ENCODE measurements around the gene FKBP1A. TPM values are rescaled to one million over a fixed set of nuclear protein-coding genes. Genes with fewer than 3 reads are reported as not detected.
"Not testable (repeated sequence)": the region's sequence is repeated elsewhere in the genome, so short reads cannot be mapped to it uniquely, and the experiment has no call there.

FKBP1A gene
- total RNA-seq, 1 donor from 2014 or later = 164 TPM

DNA sequence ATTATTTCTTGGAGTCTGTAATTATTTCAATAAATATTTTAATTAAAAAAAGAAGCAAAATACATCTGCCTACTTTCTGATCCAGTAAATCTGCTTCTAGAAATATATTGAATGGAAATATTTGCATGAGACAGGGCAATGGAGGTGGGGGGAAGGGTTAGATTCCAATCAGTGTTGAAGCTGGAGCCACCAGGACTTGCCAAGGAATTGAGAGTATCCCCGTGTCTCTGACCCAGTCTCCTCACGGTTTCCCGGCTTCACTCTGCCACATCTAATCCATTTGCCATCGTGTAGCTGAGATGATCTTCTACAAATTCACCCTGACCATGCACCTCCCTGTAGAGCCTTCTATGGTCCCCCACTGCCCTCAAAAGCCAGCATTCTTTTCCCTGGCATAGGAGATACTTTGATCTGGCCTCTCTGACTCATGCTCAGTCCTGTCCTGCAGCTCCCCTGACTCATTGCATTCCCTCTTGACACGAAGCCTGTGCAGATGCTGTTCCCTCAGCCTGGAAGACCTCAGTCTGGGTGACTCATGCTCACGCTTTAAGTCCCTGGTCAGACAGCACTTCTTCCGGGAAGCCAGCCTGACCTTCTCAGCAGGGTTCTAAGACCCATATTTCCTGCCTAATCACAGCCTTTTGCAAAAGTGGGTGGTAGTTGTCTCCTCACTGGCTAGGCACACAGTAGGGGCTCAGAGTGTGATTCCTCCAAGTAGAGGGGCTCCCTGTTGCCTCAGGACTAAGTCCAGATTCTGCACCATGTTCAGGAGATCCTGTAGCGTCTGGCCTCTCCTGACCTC lies 23.0 kb upstream of the FKBP1A start:
- peak; percentile 98 for ATAC-seq

DNA sequence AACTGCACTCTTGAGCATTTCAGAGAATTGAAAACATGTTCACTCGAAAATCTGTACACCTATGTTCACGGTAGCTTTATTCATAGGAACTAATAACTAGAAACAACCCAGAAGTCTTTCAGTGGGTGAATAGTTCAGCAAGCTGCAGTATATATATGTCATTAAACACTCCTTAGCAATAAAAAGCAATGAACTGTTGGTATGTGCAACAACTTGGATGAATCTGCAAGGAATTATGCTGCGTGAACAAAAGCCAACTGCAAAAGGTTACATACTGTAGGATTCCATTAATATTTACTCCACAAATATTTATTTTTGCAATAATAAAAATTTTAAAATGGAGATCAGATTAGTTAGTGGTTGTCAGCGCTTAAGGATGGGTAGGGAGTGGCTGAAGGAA lies 22.1 kb upstream of the FKBP1A start:
- no peak for ATAC-seq

DNA sequence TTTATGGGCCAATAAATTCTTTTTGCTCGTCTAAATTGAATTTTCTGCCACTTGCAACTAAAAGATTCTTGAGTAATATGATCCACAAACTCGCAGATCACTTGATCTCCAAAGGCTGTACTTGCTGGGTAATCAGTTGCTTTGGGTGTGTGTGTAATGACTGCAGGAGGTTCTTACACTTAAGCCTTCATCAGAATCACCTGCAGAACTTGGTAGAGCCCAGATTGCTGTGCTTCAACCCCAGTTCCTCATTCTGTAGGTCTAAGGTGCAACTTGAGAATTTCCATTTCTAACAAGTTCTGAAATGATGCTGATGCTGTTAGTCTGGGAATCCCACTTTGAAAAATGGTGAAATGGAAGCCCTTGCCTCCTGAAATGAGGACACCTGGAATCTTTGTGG lies 12.9 kb upstream of the FKBP1A start:
- ATAC-seq = no peak

DNA sequence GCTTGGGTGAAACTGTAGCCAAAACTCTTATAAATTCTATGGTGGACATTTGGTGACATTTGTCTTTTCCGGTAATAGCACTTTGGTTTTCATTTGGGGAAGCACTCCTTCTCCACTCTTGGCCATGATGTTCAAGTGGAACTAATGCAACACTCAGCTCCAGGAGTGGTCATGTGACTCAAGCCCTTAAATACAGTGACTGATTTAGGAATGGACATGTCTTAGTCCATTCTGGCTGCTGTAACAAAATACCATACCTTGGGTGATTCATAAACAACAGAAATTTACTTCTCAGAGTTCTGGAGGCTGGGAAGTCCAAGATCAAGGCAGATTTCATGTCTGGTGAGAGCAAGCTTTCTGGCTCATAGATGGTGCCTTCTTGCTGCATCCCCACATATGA lies 10.8 kb upstream of the FKBP1A start:
- no peak for ATAC-seq

DNA sequence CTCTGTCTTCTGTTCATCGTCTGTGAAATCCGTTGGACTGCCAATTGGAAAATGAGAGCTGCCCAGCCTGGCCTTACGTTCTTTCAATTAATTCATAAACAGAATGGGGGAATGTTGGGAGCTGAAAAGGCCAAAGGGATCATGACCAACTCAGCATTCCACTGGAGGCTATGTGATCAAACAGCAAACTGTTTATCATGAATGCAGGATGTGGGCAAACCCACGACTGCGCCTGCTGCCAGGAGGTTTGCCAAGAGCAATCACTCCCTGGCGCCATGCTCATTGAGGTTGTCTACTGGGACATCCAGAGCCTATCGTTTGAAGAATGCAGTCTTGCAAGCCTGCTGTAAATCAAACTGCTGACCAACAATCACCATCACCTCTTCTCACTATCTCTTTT lies 9.3 kb upstream of the FKBP1A start:
- ATAC-seq = no peak

DNA sequence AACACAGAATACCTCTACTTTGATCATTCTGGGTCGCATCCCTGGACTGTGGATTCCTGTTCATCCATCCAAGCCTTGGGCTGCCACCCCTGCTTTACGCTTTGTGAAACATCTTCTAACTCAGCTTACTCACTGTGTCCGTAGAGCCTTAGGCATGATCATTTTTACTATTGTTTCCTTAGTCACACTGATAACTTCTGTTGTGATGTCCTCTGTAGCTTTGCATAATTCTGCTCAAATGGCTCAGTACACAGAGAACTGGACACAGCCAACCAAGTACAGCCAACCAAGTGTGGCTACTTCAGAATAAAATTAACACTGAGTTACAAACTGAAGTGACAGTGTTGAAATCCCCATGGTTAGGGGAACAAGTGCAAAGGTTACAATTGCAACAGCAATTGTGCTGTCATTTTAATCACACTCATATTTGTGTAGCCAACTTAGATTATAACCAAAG lies 8.6 kb upstream of the FKBP1A start:
- ATAC-seq = no peak

DNA sequence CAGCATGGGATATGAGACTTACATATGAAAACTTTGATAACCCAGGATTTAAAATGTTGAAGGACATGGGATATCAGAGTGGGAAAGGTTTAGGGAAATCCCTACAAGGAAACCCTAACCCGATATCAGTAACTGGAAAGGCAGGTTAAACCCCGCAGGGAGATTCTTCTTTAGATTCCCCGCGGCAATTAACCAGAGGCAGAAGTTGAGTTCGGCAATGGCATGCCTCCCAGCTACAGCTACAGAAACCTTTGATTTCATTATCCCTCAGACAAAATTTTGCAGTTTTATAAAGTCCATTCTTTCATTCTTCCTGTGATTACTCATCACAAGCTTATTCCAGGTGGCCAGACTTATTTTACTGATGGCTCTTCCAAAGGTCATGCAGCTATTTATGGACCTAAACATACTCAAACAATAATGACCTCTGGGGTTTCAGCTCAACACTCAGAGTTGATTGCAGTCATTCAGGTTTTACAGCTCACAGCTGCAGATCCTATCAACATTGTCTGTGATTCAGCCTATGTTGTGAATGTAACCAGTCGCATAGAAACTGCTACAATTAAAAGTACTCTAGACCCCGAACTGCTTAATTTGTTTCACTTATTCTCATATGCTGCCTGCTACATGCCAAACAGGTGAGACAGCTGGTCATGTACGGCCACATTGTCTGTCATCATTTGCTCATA lies 7.0 kb upstream of the FKBP1A start:
- not testable (repeated sequence) for ATAC-seq

DNA sequence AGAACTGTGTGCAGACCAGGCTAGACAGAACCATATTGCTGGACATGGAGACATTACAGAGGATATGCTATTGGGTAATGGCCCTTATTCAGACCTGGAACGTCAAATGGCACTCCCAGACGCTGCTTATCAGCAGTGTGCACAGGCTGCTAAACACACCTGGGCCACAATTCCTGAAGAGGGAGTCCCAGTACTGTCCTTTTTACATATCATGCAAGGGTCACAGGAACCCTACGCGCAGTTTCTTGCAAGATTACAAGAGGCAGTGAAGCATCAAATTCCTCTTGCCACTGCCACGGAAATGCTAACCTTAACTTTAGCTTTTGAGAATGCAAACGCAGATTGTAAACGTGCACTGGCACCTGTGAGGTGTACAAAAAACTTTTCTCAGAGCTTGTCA lies 5.3 kb upstream of the FKBP1A start:
- not testable (repeated sequence) for ATAC-seq

DNA sequence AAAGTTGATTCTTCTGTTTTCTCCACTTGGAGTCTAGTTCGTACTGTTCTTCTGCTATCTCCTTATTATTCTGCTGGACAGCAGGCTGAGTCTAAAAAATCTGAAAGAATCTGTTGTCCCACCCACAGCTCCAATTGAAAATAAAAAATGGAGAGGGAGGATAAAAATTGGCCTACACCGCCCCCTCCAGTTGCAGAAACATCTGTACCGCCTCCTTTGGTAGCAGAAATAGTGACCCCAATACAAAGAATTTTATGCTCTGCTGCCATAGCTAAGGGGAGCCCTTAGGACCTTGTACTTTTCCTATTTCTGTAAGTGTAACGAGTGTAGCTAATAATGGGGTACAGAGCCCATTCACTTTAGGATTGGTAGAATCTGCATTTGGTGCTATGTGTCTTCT lies 4.9 kb upstream of the FKBP1A start:
- no peak for ATAC-seq

DNA sequence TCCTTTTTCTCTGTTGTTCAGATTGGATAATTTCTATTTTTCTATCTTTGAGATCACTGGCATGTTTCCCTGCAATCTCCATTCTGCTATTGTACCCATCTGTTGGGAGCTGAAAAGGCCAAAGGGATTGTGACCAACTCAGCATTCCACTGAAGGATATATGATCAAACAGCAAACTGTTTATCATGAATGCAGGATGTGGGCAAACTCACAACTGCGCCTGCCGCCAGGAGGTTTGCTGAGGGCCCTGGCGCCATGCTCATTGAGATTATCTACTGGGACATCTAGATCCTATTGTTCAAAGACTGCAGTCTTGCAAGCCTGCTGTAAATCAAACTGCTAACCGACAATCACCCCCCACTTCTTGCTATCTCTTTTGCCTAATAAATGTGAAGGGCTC lies 3.8 kb upstream of the FKBP1A start:
- no peak for ATAC-seq

DNA sequence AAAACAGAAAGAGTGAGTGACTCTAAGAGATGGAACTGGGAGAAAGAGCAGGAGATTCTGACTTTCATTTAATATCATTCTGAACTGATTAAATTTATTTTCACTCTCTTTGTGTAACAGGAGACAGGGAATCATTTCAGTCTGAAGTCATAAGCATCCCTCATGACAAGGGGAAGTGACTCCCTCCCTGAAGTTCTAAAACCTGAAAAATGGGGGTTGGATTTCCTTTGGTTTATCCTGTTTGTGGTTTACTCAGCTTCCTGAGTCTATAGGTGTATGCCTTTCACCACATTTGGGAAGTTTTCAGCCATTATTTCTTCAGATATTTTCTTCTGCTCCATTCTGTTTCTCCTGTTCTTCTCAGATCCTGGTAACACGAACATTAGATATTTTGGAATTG lies 3.4 kb upstream of the FKBP1A start:
- no peak for ATAC-seq

DNA sequence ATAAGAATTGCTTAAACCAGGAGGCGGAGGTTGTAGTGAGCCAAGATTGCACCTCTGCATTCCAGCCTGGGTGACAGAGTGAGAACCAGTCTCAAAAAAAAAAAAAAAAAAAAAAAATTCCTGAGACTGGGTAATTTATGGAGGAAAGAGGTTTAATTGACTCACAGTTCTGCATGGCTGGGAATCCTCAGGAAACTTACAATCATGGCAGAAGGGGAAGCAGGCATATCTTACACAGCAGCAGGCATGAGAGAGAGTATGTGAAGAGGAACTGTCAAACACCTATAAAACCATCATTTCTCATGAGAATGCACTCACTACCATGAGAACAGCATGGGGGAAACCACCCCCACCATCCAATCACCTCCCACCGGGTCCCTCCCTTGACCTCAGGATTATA lies 1.8 kb upstream of the FKBP1A start:
- no peak for ATAC-seq

DNA sequence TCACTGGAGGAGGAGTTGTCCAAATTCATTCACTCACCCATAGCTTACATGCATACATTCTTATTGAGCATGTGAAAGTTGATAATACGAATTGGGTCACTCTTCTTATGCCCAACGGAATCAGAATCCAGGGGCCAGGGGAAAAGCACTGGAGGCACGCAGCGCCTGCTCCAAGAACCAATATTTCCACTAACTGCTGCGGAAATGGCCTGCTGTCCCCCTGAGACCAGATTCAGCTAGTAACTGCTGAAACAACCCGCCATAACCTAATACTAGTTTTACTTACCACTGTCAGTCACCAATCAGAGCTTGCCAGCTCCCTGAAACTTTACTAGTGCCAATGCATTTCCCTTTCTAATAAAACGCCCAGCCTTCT lies 641 bp upstream of the FKBP1A start:
- no peak for ATAC-seq

DNA sequence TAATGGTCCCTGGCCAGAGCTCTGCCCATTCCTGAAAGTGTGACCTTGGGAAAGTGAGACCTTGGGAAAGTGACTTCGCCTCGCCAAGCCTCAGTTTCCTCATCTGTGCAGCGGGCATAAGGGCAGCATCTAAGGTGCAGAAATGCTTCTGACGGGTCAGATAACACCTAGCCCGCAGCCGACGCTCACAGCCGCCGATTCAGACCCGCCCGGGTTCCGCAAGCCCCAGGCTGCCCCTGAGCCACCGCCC lies 486 bp downstream of the FKBP1A start:
- peak; percentile 38 for ATAC-seq

DNA sequence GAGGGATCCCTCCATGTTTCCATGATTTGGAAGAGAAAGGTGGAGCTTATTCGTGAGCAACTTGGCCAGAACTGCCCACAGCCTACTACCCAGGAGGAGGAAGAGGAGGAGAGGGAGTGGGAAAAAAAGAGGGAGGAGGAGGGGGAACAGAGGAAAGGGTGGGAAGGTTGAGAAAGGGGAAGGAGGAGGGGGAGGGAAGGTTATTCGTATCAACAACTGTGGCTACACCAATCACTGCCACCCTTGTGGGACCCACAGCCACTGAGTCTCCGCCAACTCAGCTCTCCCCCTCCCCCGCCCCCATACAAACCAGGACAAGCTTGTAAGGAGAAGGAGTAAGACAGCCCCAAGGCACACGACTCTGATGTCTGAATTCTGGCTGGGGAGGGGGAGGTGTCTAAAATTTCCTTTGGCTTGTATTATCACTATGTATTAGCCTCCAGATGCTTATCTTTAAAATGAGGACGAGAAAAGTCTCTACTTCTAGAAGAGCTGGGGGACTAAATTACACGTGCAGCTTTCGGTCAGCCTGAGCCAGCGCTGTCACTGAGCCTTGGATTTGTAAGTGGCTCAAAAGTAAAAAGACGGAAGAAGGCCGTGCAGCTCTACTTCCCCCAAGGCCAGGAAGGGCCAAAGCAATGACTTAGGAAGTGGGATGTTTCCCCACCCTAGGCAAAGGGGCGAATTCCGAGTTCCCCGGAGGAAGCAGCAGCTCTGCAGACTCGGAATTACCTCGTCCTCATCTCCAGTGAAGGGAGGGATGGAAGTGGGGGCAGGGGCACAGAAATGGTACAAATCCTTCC lies 1.0 kb downstream of the FKBP1A start:
- ATAC-seq = no peak

DNA sequence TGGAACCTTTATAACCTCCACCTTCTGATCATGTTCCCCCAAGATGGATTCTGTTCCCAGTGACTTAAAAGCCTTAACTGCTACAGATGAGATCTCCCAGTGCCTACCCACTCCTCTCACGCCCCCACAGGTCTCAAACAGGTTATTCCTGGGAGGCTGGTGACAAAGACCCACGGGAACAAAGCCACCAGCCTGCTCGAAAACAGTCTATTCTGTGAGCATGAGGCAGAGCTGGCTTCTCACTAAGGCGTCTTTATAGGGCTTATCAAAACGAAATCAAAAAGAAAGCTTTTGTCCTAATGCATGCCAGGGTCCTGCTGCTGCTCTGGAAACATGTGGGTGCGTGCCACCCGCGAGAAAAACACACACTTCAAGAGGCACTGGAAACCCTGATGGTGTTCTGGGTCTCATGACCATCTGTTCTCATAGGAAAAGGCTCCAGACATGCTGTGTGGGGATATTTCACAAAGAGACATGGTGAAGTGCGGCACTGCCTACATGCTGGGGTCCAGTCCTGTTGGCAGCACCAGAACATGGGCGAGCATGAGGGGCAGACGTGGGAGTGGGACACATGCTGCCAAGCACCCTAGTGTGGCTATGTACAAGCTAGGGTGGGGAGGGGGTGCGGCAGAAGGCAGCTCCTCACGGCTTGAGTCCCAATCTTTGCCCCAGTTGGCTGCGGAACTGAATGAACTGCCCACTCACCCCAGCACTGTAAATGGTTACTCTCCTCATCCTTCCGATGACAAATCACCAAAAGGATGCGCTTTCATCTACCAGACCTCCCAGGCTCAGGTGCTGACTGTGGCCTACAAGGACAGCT lies 2.1 kb downstream of the FKBP1A start:
- no peak for ATAC-seq

DNA sequence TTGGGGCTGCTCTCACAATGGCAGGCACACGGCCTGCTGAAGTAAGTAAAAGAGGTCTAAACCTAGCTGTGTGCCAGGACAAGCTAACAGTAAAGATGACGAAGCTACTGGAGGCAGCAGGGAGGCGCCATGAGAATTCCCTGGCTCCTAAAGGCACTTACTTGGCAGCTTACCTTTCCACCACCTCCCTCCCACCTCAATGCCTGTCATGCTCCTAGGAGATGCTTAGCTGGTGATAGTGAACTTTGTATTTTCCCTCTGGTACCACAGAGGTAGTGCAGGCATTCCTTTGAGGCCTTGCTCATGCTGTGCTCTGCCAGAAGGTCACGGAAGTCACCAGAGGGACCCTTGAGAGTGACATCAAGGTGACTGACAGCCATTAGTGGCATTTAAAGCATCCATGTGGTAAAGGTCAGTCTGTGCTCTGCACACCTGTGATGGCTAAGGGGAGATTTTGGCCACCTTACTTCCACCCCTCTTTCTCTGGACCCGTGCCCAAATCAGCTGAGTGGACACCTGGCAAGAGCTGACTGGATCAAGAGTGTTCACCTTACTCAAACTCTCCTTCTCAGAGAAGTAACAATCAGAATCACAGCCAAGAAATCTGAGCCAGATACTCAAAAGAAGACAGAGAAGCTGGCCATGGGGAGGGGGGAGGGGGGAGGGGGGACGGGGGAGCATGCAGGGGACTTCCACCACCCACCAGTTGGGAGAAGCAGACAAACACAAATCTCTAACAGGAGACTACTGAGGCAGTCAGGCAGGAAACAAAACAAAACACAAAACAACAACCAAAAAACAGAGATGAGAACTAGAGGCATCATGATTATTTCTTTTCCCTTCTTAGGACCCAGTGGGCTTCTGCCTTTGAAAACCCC lies 2.9 kb downstream of the FKBP1A start:
- no peak for ATAC-seq

DNA sequence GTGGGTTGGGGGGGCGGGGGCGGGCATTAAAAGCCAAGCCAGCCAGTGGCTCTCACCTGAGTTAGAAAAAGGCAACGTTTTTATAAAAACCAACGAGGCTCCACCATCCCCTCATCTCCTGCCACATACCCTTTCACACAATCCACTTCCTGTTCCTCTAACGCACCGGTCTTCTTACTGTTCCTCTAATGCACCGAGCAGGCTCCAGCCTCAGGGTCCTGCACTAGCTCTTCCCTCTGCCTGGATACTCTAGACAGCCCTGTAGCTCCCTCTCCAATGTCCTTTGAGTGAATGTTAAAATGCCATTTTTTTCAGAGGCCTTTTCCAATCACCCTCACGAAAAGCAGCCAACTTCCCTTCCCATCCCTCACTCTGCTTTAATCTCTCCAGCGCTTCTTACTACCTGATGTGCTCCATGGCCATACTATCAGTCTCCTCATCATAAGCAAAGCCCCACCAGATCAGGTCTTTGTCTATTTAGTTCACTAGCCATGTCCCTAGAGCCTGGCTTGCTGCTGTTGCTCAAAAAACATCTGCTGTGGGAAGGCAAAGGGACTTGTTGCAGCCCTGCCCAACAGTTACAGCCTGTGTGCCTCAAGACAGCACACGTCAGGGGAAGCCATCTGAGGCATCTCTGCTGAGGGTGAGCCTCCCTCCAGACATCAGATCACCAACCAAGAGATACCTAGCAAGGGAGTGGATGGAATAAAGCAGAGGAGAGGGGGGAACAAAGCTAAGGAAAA lies 3.9 kb downstream of the FKBP1A start:
- ATAC-seq = no peak

DNA sequence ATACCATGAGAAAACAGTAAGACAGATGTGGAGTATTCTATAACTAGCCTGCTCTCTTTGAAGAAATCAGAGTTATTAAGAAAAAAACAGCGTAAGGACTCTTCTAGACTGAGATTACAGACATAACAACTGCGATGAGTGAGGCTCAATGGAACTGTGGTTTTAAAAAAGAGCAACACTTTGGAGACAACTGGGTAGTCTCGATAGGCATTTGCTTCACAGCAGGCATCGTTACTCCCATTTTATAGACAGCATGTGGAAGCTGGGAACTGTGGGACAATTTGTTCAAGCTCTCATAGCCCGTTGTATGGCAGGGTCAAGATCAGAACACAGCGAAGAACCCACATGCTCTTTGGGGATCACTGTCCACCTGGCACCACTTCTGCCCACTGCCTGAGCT lies 4.6 kb downstream of the FKBP1A start:
- ATAC-seq = no peak

DNA sequence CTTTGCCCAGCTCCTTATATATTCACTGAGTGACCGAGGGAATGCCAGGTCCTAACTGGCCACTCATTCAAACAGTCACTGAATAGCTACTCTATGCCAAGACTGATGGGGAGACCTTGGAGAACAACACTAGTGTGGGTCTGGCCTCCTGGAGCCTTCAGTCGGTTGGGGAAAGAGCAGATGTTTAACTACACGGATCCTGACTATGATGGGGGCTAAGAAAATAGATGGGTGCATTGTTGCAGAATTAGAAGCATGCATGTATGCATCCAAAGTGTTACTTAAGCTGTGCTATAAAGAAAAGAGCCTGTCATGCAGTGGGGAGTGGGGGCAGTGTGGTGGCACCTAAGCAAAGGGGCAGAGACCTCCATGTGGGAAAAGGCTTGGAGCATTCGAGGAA lies 6.5 kb downstream of the FKBP1A start:
- no peak for ATAC-seq

All from esophagus mucosa (tissue), 1 donor.